HG03060 (cell line): ENCODE results near the gene APBA3.

ENCODE experiments used
- ATAC-seq: cut with Tn5 transposase; IDR thresholded peaks from one replicate; pipeline ENCODE4 v1.9.1; 2021; ENCODE audit warnings: low read depth, moderate number of reproducible peaks; ENCODE audit not compliant: unreplicated experiment

The APBA3 gene

GRCh38 chr19:3723110-3723488 is 38.4 kb downstream of the APBA3 start:
- no peak for ATAC-seq

- ATAC-seq, result no peak
These were observed 38.9 kb downstream of the APBA3 start for GRCh38 chr19:3722443-3723109.

- ATAC-seq, result no peak
These were observed 39.5 kb downstream of the APBA3 start for GRCh38 chr19:3721887-3722442.

- no peak for ATAC-seq
These were observed 40.2 kb downstream of the APBA3 start for GRCh38 chr19:3721131-3721886.

- ATAC-seq, result no peak
These were observed 41.1 kb downstream of the APBA3 start for GRCh38 chr19:3720349-3720917.

- ATAC-seq, result no peak
These were observed 41.6 kb downstream of the APBA3 start for GRCh38 chr19:3719868-3720267.

- no peak for ATAC-seq
These were observed 45.3 kb downstream of the APBA3 start for GRCh38 chr19:3716147-3716668.

GRCh38 chr19:3712663-3713611 is 48.6 kb downstream of the APBA3 start:
- ATAC-seq, result no peak

GRCh38 chr19:3710265-3710812 is 51.2 kb downstream of the APBA3 start:
- ATAC-seq, result no peak

GRCh38 chr19:3708207-3708931 is 53.1 kb downstream of the APBA3 start, which contains the start of gene TJP3:
Gene TJP3, plus strand, starts transcription at chr19:3708384. Its CDS starts 20,049 bp downstream, at chr19:3728433.
- ATAC-seq, result no peak

GRCh38 chr19:3707868-3708206 is 53.7 kb downstream of the APBA3 start:
- no peak for ATAC-seq

GRCh38 chr19:3701200-3701599 is 60.3 kb downstream of the APBA3 start:
- no peak for ATAC-seq
